Bronchial epithelial cell (primary cell): ENCODE data around the gene RADIL. TPM values are rescaled to one million over a fixed set of nuclear protein-coding genes. Genes with fewer than 3 reads are reported as not detected.

Experiments used
- DNase-seq: peaks from one replicate; pipeline ENCODE4 v3.0.0-alpha.2; 2010; ENCODE audit warnings: low read depth
- FAIRE-seq: peaks from 2 replicates; lab custom pipeline; 2011; peaks lifted over from hg19 to GRCh38; lab: Jason Lieb, UNC
- H3K27me3 ChIP-seq: 2 replicates; pipeline ENCODE4 v1.5.1; 2011; ENCODE audit warnings: low read length; ENCODE audit not compliant: control insufficient read depth, insufficient read depth
- H3K36me3 ChIP-seq: 2 replicates; pipeline ENCODE4 v1.5.1; 2011; ENCODE audit warnings: low read length; ENCODE audit not compliant: control insufficient read depth, insufficient read depth
- H3K4me3 ChIP-seq: 2 replicates; pipeline ENCODE4 v1.5.1; 2011; ENCODE audit warnings: mild to moderate bottlenecking, low read depth, low read length, control low read depth
- CTCF ChIP-seq: IDR thresholded peaks from 2 replicates; pipeline ENCODE4 v1.5.1; 2011; ENCODE audit warnings: mild to moderate bottlenecking, moderate library complexity, low read length, control low read depth, inconsistent platforms; ENCODE audit not compliant: insufficient read depth, severe bottlenecking
- total RNA-seq: library from RNA; depleted of rRNA; stranded (reverse); fragments of >200 nt; gene quantifications from 2 replicates; pipeline ENCODE4 v1.2.1, GENCODE V29; 2014

The RADIL gene
- total RNA-seq, 1 donor from 2014 or later: under 0.01 TPM

DNA sequence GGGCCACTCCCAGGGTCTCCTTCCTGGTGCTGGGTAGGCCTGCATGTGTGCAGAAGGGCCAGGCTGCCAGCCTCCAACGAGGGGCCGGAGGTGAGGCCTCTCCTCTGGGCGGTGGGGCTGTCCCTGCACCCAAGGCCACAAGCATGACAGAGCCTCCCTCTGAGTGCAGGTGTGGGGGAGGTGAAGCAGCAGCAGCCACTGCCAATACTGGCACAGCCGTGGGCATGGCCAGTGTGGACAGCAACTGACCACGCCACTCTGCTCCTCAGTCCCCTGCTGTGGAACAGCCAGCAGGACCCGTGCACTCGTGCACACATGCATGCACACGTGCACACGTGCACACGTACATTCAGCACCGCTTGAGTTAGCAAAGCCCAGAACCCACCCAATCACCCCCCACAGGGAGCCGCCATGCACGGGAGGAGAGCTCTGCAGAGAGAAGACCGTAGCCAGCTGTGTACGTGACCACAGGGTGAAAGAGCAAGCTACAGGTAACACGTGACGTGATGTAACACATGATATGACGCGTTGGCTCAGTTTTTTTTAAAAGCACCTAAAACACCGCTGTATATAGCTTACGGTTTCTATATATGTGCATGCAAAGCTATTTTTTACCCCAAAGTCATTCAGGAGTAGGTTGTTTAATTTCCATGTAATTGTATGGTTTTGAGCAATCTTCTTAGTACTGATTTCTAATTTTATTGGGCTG, 44.7 kb downstream of the RADIL start:
- no peak for TF ChIP-seq CTCF
- FAIRE-seq (no peak), DNase-seq (no peak)
- Histone ChIP-seq H3K27me3 (no peaks in the 10 kb centered on the region), H3K4me3 (no peak overlapping the region), H3K36me3 (no peaks in the 10 kb centered on the region)

- H3K27me3 ChIP-seq: no peaks in the 10 kb centered on the region
- FAIRE-seq (no peak), DNase-seq (no peak)
- H3K36me3 ChIP-seq: no peaks in the 10 kb centered on the region
- no peak overlapping the region for H3K4me3 ChIP-seq
- TF ChIP-seq CTCF: no peak
Observed at GRCh38 chr7:4837803-4838625, 45.5 kb downstream of the RADIL start.

DNA sequence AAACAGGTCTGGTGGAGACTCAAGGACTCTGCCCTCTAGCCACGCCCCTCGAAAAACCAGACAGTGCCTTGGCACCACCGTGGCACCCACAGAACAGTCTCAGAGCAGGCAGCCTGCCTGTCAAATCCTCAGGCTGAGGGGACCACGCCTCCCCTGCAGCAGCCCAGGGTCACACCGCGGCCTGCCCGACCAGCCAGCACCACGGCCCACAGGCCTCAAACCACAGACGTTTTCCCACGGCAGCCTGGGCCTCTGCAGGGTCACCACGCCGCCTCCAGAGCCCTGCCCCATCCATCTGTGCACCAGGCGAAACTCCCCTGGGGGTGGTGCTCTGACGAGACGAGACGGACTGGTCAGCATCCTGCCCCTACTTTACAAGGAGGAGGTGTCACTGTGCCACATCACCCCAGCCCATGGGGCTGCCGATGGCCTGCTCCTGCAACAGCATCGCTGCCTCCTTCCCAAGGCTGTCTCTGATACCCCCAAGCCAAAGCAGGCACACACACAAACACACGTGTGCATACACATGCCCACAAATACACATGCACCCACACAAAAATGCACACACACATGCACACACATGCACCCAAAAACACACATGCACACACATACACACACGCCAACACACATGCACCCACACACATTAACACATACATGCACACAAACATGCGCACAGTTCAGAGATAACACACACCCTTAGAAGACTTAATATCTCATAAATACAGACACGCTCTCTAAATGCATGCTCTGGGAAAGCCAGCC, 46.3 kb downstream of the RADIL start:
- no peak for DNase-seq

DNA sequence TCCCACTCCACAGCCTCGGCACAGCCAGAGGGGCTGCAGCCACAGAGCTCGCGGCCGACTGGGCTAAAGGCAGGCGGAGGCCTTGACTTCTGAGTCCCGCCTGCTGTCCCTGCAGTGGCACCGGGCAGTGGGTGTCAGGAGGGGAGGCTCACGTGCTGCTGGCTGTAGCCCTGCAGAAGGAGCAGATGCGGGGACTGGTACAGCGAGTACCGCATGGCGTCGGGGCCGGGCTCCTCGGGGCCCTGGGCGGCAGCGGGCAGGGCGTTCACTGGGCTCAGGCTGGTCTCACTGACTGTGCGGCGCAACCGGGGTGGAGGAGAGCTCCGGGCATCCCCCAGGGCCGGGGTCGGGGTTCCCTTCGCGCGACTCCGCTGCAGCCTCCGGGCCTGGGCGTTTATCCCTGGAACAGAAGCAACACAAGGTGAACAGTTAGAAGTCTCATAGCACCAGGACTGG, 47.3 kb downstream of the RADIL start:
- no peaks in the 10 kb centered on the region for H3K27me3 ChIP-seq
- DNase-seq: no peak
- H3K36me3 ChIP-seq: no peaks in the 10 kb centered on the region
- no peak for TF ChIP-seq CTCF
- H3K4me3 ChIP-seq: no peak overlapping the region
- no peak for FAIRE-seq

More for the DNA sequence above, 46.3 kb downstream of the RADIL start:
- Histone ChIP-seq H3K36me3 (no peaks in the 10 kb centered on the region), H3K27me3 (no peaks in the 10 kb centered on the region), H3K4me3 (no peak overlapping the region)
- TF ChIP-seq CTCF: no peak
- peak; percentile 73 for FAIRE-seq

DNA sequence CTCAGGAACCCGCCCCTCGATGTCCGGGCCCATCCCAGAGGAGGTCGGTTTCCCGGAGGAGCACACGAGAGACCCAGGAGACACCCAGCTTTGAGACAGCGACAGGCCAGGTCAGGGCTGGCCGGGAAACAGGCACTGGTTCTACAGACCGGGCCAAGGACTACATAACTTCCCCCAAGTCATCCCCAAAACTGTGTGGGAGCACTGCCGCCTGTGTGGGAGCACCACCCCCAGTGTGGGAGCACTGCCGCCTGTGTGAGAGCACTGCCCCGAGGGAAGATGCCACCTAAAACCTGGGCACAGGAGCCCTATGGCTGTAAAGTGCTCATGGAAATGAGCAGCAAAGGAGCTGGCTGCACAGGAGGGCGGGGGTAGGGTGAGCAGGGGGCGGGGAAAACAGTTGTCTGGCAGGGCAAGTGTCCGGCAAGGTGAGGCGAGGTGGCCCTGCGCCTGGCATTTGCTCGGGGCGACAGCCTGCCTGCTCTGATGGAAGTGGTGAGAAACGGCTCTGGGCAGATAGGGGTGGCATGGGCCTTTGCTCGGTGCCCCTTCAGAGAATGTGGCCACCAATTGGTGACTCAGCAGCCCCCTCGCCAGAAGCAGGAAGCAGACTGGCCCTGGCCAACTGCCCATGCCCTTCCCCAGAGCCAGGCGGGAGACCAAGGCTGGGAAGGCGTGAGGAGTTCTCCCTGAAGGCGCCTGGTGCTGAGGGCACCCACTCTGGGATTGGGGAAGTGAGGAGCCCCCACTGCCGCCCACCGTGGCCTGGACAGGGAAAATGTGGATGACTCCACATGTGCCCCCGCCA, 47.9 kb downstream of the RADIL start:
- FAIRE-seq (no peak), DNase-seq (no peak)
- TF ChIP-seq CTCF: no peak
- Histone ChIP-seq H3K27me3 (no peaks in the 10 kb centered on the region), H3K36me3 (no peaks in the 10 kb centered on the region), H3K4me3 (no peak overlapping the region)
